ENCODE results near the gene ELP5.
"Not testable (repeated sequence)": the region's sequence is repeated elsewhere in the genome, so short reads cannot be mapped to it uniquely, and the experiment has no call there.

Gene ELP5

GRCh38 chr17:7241783-7242716, 10.0 kb upstream of the ELP5 start, which contains the start of gene GABARAP:
GABARAP (minus strand) TSS chr17:7242449; CDS start chr17:7242330, 119 bp downstream.
- peak within 1 kb of the TSS; percentile 88 for H3K9ac ChIP-seq (ENCODE audit: low read length)

GRCh38 chr17:7242717-7243452, 9.1 kb upstream of the ELP5 start:
- Histone ChIP-seq H3K9ac (ENCODE audit: low read length) (peak overlapping the region; percentile 88), H3K27ac (ENCODE audit: low read depth, low read length) (peak overlapping the region; percentile 98), H3K36me3 (ENCODE audit: control insufficient read depth, insufficient read depth, low read length) (peaks cover 25% of the 10 kb centered on the region), H3K4me1 (ENCODE audit: control insufficient read depth, insufficient read depth, low read length) (peaks cover 11% of the 10 kb centered on the region), H3K27me3 (ENCODE audit: control insufficient read depth, insufficient read depth, low read length) (no peaks in the 10 kb centered on the region), H3K4me3 (ENCODE audit: low read length) (peak overlapping the region; percentile 84)

More at GRCh38 chr17:7241783-7242716, 10.0 kb upstream of the ELP5 start, which contains the start of gene GABARAP:
- Histone ChIP-seq H3K36me3 (ENCODE audit: control insufficient read depth, insufficient read depth, low read length) (peaks cover 25% of the 10 kb centered on the region), H3K4me3 (ENCODE audit: low read length) (peak within 1 kb of the TSS; percentile 84), H3K4me1 (ENCODE audit: control insufficient read depth, insufficient read depth, low read length) (peaks cover 15% of the 10 kb centered on the region), H3K27ac (ENCODE audit: low read depth, low read length) (peak within 1 kb of the TSS; percentile 98), H3K27me3 (ENCODE audit: control insufficient read depth, insufficient read depth, low read length) (no peaks in the 10 kb centered on the region)

GRCh38 chr17:7243453-7243729, 8.6 kb upstream of the ELP5 start:
- Histone ChIP-seq H3K27ac (ENCODE audit: low read depth, low read length) (peak overlapping the region; percentile 98), H3K27me3 (ENCODE audit: control insufficient read depth, insufficient read depth, low read length) (no peaks in the 10 kb centered on the region), H3K4me1 (ENCODE audit: control insufficient read depth, insufficient read depth, low read length) (peaks cover 11% of the 10 kb centered on the region), H3K9ac (ENCODE audit: low read length) (peak overlapping the region; percentile 58), H3K36me3 (ENCODE audit: control insufficient read depth, insufficient read depth, low read length) (peaks cover 25% of the 10 kb centered on the region), H3K4me3 (ENCODE audit: low read length) (peak overlapping the region; percentile 84)

GRCh38 chr17:7243838-7244237, 8.2 kb upstream of the ELP5 start:
- H3K4me3 ChIP-seq (ENCODE audit: low read length); H3K27me3 ChIP-seq (ENCODE audit: control insufficient read depth, insufficient read depth, low read length); H3K27ac ChIP-seq (ENCODE audit: low read depth, low read length); H3K9ac ChIP-seq (ENCODE audit: low read length): not testable (repeated sequence)
- Histone ChIP-seq H3K4me1 (ENCODE audit: control insufficient read depth, insufficient read depth, low read length) (peaks cover 11% of the 10 kb centered on the region), H3K36me3 (ENCODE audit: control insufficient read depth, insufficient read depth, low read length) (peaks cover 25% of the 10 kb centered on the region)

GRCh38 chr17:7246779-7247178, 5.2 kb upstream of the ELP5 start:
- Histone ChIP-seq H3K4me3 (ENCODE audit: low read length) (no peak overlapping the region), H3K27ac (ENCODE audit: low read depth, low read length) (no peak overlapping the region), H3K27me3 (ENCODE audit: control insufficient read depth, insufficient read depth, low read length) (no peaks in the 10 kb centered on the region), H3K9ac (ENCODE audit: low read length) (no peak overlapping the region), H3K36me3 (ENCODE audit: control insufficient read depth, insufficient read depth, low read length) (peaks cover 18% of the 10 kb centered on the region), H3K4me1 (ENCODE audit: control insufficient read depth, insufficient read depth, low read length) (peaks cover 6% of the 10 kb centered on the region)

GRCh38 chr17:7248796-7249195, 3.2 kb upstream of the ELP5 start:
- peaks cover 18% of the 10 kb centered on the region for H3K36me3 ChIP-seq (ENCODE audit: control insufficient read depth, insufficient read depth, low read length)
- H3K27me3 ChIP-seq (ENCODE audit: control insufficient read depth, insufficient read depth, low read length): no peaks in the 10 kb centered on the region
- no peak overlapping the region for H3K4me3 ChIP-seq (ENCODE audit: low read length)
- H3K9ac ChIP-seq (ENCODE audit: low read length): no peak overlapping the region
- peaks cover 15% of the 10 kb centered on the region for H3K4me1 ChIP-seq (ENCODE audit: control insufficient read depth, insufficient read depth, low read length)
- no peak overlapping the region for H3K27ac ChIP-seq (ENCODE audit: low read depth, low read length)

GRCh38 chr17:7249214-7249613, 2.8 kb upstream of the ELP5 start:
- Histone ChIP-seq H3K36me3 (ENCODE audit: control insufficient read depth, insufficient read depth, low read length) (peaks cover 15% of the 10 kb centered on the region), H3K27ac (ENCODE audit: low read depth, low read length) (no peak overlapping the region), H3K27me3 (ENCODE audit: control insufficient read depth, insufficient read depth, low read length) (no peaks in the 10 kb centered on the region), H3K9ac (ENCODE audit: low read length) (no peak overlapping the region), H3K4me3 (ENCODE audit: low read length) (peak overlapping the region; percentile 30), H3K4me1 (ENCODE audit: control insufficient read depth, insufficient read depth, low read length) (peaks cover 15% of the 10 kb centered on the region)

GRCh38 chr17:7249830-7250229, 2.2 kb upstream of the ELP5 start:
- Histone ChIP-seq H3K9ac (ENCODE audit: low read length) (no peak overlapping the region), H3K4me3 (ENCODE audit: low read length) (peak overlapping the region; percentile 83), H3K4me1 (ENCODE audit: control insufficient read depth, insufficient read depth, low read length) (peaks cover 15% of the 10 kb centered on the region), H3K36me3 (ENCODE audit: control insufficient read depth, insufficient read depth, low read length) (peaks cover 16% of the 10 kb centered on the region), H3K27ac (ENCODE audit: low read depth, low read length) (no peak overlapping the region), H3K27me3 (ENCODE audit: control insufficient read depth, insufficient read depth, low read length) (no peaks in the 10 kb centered on the region)

GRCh38 chr17:7250695-7251627, 1.1 kb upstream of the ELP5 start:
- no peaks in the 10 kb centered on the region for H3K27me3 ChIP-seq (ENCODE audit: control insufficient read depth, insufficient read depth, low read length)

GRCh38 chr17:7251661-7252175, 297 bp upstream of the ELP5 start, which contains the start of gene CTDNEP1:
CTDNEP1 (minus strand) TSS chr17:7251734; CDS start chr17:7251296, 438 bp downstream.
- peak within 1 kb of the TSS; percentile 100 for H3K27ac ChIP-seq (ENCODE audit: low read depth, low read length)
- H3K9ac ChIP-seq (ENCODE audit: low read length): peak within 1 kb of the TSS; percentile 92
- peaks cover 11% of the 10 kb centered on the region for H3K36me3 ChIP-seq (ENCODE audit: control insufficient read depth, insufficient read depth, low read length)
- no peaks in the 10 kb centered on the region for H3K27me3 ChIP-seq (ENCODE audit: control insufficient read depth, insufficient read depth, low read length)
- peak within 1 kb of the TSS; percentile 85 for H3K4me3 ChIP-seq (ENCODE audit: low read length)
- H3K4me1 ChIP-seq (ENCODE audit: control insufficient read depth, insufficient read depth, low read length): peaks cover 15% of the 10 kb centered on the region

More at GRCh38 chr17:7250695-7251627, 1.1 kb upstream of the ELP5 start:
- peaks cover 15% of the 10 kb centered on the region for H3K4me1 ChIP-seq (ENCODE audit: control insufficient read depth, insufficient read depth, low read length)
- peak overlapping the region; percentile 83 for H3K4me3 ChIP-seq (ENCODE audit: low read length)
- peak overlapping the region; percentile 83 for H3K9ac ChIP-seq (ENCODE audit: low read length)
- H3K36me3 ChIP-seq (ENCODE audit: control insufficient read depth, insufficient read depth, low read length): peaks cover 13% of the 10 kb centered on the region
- H3K27ac ChIP-seq (ENCODE audit: low read depth, low read length): peak overlapping the region; percentile 100

- peak overlapping the region; percentile 100 for H3K27ac ChIP-seq (ENCODE audit: low read depth, low read length)
Observed at GRCh38 chr17:7253082-7253481, 1.1 kb downstream of the ELP5 start.

More at GRCh38 chr17:7253082-7253481, 1.1 kb downstream of the ELP5 start:
- Histone ChIP-seq H3K4me3 (ENCODE audit: low read length) (peak overlapping the region; percentile 85), H3K4me1 (ENCODE audit: control insufficient read depth, insufficient read depth, low read length) (peaks cover 15% of the 10 kb centered on the region), H3K9ac (ENCODE audit: low read length) (no peak overlapping the region), H3K27me3 (ENCODE audit: control insufficient read depth, insufficient read depth, low read length) (no peaks in the 10 kb centered on the region), H3K36me3 (ENCODE audit: control insufficient read depth, insufficient read depth, low read length) (peaks cover 15% of the 10 kb centered on the region)

All from rectal smooth muscle tissue (tissue), 1 donor.